GM19043 (cell line): Measurements from ENCODE around the gene SLC38A3.

ENCODE experiments used
- ATAC-seq: cut with Tn5 transposase; IDR thresholded peaks from one replicate; pipeline ENCODE4 v1.9.1; 2021; ENCODE audit warnings: low read depth; ENCODE audit not compliant: unreplicated experiment

SLC38A3 gene

GRCh38 chr3:50168791-50169190, 36.3 kb upstream of the SLC38A3 start:
- no peak for ATAC-seq

GRCh38 chr3:50169232-50169832, 35.7 kb upstream of the SLC38A3 start:
- no peak for ATAC-seq

DNA sequence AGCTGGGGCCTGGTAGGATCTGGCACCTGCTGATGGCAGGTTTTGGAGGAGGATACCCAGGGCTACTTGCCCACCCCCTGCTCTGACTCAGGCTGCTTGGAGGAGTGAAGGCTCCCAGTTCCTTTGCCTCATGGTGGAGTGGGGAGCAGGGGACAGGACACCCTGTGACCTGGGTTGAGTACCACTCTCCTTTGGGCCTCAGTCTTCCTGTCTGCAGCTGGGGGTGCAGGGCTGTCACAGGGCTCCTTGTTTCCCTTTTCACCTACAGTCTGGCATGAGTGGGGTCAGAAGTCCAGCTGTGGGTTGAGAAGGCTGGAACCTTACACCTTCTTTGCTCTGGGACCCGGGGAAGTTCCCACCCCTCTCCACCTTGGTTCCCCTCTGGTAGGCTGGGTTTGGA, 35.2 kb upstream of the SLC38A3 start:
- no peak for ATAC-seq

DNA sequence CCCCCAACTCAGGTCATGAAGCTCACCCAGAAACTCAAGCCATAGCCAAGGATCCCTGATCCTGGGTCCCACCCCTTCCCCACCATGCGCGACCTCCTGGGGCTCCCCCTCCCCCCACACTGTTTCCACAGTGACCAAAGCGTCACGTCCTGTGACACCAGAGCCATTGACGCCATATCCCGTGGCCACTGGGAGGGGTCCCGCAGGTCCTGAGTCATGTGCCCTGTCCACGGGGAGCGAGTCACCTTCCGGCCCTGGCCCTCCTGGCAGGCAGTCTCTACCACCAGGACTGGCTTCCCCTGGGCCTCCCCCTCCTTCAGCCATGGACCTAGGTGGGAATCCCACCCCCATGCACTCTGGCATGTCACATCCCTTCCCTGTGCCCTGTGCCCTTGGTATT, 34.4 kb upstream of the SLC38A3 start:
- no peak for ATAC-seq

- no peak for ATAC-seq
Observed at GRCh38 chr3:50171540-50172301, 33.4 kb upstream of the SLC38A3 start.

GRCh38 chr3:50172626-50173220, 32.3 kb upstream of the SLC38A3 start:
- ATAC-seq = no peak

GRCh38 chr3:50173685-50174516, 31.2 kb upstream of the SLC38A3 start:
- no peak for ATAC-seq

DNA sequence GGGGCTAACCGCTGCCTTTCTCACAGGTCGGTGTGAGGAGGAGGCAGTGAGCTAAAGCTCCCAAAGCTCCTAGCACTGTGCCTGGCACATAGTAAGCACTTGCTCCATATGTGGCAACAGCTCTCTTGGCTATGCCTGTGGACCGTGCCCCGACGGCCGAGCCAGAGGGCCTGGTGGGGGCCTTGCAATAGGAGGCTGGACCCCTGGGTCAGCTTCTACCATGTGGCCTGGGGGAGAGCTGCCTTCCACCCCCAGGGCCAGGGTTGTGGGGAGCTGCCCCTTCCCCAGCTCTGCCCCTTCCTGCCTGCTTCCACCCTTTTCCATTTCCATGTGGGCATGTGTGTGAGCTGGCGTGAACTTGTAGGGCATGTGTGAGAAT, 30.6 kb upstream of the SLC38A3 start:
- no peak for ATAC-seq

DNA sequence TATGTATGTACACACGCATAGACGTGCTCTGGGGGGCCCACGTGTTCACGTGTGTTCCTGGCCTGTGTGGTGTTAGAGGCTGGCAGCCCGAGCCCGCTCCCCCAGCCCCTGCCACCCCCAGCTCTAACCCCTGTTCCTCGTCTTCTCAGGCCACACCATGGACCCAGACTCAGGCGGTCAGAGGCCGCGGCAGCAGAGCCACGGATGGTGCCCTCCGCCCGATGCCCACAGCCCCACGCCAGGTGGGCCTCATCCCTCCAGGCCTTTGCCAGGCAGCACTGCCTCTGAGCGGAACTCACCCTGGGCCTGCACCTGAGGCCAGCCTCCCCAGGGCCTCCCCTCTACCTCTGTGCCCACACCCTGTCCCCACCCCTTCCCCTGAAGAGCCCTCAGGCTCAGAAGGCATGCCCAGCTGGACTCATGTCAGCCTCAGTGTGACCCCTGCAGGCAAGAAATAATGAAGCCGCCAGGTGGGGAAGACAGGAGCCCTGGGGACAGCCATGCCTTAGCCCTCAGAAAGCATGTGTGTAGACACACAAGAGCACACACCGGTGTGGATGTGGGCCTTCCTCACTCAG, 30.0 kb upstream of the SLC38A3 start:
- no peak for ATAC-seq

- ATAC-seq = no peak
Observed at GRCh38 chr3:50177346-50177745, 27.7 kb upstream of the SLC38A3 start.

GRCh38 chr3:50179710-50180109, 25.4 kb upstream of the SLC38A3 start:
- ATAC-seq = no peak

- ATAC-seq = no peak
Observed at GRCh38 chr3:50181985-50182384, 23.1 kb upstream of the SLC38A3 start.

- ATAC-seq = no peak
Observed at GRCh38 chr3:50182533-50183099, 22.5 kb upstream of the SLC38A3 start.

- ATAC-seq = no peak
Observed at GRCh38 chr3:50183755-50184154, 21.3 kb upstream of the SLC38A3 start.

- no peak for ATAC-seq
Observed at GRCh38 chr3:50184242-50184978, 20.7 kb upstream of the SLC38A3 start.

DNA sequence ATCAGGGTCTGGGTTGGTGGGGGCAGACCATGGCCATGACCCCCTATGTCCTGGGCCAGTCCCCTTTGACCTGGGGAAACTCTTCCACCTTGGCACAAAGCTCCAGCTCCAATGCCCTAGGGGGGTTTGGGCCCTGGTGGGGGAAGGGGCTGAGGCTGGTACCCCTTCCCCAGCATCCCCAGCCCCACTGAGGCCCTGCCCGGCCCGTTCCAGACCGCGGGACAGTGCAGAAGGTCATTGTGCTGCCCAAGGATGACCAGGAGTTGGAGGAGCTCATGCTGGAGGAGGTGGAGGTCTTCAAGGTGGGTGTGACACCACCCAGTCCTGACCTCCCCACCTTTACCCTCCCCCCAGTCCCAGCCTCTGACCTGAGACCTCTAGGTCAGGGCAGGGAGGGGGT, 19.8 kb upstream of the SLC38A3 start:
- ATAC-seq = no peak

- ATAC-seq = no peak
Observed at GRCh38 chr3:50186096-50186495, 19.0 kb upstream of the SLC38A3 start.

GRCh38 chr3:50187750-50188149, 17.3 kb upstream of the SLC38A3 start:
- no peak for ATAC-seq

- no peak for ATAC-seq
Observed at GRCh38 chr3:50189274-50189673, 15.8 kb upstream of the SLC38A3 start.

DNA sequence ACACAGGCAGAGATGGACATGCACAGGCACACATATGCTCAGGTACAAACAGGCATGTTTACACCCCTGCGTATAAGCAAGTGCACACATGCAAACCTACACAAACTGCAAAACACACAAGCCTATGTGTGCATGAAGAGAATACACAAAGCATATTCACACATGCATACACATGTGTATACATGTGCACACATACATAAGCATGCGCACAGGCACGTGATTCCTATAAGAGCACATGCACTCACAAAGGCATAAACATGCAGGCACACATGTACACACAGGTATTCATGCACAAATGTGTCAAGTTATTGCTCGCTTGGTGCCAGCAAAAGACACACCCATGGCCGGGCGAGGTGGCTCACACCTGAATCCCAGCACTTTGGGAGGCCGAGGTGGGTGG, 15.1 kb upstream of the SLC38A3 start:
- no peak for ATAC-seq
